DMS53 treated with DMSO at 0.1 percent for 48 hours (cell line): ENCODE data around the gene CABP5.

Experiments used
- DNase-seq: peaks from one replicate; lab custom pipeline; 2025; ENCODE audit not compliant: unreplicated experiment; lab: John Stamatoyannopoulos, UW

CABP5 gene

DNA sequence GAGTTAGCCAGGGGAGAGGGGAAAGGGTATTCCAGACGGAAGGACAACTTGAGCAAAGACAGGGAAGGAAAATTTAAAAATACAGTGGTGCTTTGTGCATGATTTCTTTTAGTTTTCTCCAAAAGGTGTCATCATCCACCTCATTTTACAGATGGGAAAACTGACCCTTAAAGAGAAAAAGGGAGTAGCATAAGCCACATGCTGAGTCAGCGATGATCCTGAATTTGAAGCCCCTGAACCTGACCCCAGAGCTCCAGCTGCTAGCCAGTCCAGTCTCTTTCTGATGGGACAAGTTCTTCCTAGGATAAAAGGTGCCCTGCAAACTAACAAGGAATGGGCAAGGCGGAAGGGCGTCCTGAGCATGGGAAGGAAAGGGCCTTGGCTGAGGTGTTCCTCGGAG lies 10.3 kb downstream of the CABP5 start:
- no peak for DNase-seq

DNA sequence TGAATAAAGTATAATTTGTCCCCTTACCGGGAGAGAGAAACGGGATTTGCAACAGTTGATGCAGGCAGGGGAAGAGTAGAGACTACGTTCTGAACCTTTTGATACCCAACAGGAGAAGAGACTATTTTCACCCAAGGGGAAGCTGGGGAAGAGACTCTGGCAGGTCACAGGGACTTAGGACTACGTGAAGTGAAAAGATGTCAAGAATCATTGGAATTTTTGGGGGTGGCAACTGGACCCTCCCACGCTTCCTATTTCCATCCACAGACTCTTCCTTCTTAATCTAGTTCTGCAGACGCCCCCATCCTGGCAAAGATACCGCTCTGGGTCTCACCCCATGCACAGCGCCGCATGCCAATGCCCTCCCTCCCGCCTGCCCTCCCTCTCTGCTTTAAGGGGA lies 13.8 kb downstream of the CABP5 start:
- no peak for DNase-seq

DNA sequence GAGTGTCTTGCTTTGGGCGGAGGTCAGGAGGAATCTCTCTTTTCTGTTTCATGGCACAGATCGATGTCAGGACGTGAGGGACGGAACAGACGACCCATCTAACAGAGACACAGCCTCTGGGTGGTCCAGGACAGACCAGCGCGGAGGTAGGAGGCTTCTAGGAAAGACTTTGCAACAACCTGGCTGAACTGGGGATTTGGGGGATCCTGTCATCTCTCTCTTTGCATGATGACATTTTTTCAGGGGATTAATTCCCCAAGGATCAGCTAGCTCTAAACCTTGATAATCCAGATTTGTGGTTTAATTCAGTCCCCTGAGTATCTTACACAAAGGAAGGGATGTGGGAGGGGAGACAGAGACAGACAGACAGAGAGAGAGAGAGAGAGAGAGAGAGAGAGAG lies 14.4 kb downstream of the CABP5 start:
- DNase-seq: no peak

DNA sequence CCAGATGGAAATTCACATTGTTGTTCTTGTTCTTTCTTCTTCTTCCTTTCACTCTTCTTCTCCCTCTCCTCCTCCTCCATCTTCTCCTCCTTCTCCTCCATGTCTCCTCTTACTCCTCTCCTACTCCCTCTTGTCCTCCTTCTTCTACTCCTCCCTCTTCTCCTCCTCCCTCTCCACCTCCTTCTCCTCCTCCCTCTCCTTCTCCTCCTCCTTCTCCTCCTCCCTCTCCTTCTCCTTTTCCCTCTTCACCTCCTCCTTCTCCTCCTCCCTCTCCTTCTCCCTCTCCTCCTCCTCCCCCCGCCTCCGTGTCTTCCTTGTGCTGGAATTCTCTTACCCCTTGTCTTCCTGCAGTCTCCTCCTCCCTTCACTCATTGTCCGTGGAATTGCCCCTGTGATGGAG lies 18.4 kb downstream of the CABP5 start:
- no peak for DNase-seq

DNA sequence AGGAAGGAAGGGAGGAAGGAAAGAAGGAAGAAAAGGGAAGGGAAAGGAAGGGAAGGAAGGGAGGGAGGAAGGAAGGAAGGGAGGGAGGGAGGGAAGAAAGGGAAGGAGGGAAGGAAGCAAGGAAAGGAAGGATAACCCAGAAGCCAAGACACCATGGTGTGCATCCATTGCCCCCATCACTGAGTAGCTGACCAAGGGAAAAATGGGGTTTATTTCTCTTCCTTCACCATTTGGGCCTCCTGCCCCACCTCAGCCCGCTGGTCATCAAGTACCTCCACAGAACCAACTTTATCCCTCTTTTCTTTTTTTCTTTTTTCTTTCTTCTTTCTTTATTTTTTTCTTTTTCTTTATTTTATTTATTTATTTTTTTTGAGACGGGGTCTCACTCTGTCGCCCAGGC lies 20.4 kb downstream of the CABP5 start:
- DNase-seq: no peak

DNA sequence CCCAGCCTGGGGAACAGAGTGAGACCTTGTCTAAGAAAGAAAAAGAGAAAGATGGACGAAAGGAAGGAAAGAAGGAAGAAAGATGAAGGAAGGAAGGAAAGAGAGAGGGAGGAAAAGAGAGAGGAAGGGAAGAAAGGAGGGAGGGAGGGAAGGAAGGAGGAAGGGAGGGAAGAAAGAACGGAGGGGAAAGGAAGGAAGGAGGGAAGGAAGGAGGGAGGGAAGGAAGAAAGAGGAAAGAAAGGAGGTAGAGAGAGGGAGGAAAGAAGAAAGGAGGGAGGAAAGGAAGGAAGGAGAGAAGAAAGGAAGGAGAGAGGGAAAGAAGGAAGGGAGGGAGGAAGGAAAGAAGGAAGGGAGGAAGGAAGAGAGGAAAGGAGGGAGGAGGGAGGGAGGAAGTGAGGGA lies 20.9 kb downstream of the CABP5 start:
- no peak for DNase-seq

DNA sequence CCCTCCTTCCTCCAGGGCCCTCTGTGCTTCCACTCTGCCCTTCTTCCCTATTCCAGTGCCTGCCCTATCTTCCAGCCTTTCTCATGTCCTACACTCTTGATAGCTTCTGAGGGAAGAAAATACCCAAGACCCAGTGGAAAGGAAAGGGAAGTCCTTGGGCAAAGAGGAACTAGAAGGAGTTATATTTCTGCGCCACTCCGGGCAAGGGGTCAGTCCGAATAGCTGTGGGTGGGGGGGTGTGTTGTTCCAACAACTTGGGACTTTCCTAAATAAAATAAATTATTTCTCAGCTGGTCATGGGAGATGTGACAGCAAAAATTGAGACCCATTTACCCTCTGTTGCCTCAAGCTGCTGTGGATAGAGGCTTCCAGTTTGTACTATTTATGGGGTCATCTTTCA lies 23.2 kb downstream of the CABP5 start:
- DNase-seq: no peak

DNA sequence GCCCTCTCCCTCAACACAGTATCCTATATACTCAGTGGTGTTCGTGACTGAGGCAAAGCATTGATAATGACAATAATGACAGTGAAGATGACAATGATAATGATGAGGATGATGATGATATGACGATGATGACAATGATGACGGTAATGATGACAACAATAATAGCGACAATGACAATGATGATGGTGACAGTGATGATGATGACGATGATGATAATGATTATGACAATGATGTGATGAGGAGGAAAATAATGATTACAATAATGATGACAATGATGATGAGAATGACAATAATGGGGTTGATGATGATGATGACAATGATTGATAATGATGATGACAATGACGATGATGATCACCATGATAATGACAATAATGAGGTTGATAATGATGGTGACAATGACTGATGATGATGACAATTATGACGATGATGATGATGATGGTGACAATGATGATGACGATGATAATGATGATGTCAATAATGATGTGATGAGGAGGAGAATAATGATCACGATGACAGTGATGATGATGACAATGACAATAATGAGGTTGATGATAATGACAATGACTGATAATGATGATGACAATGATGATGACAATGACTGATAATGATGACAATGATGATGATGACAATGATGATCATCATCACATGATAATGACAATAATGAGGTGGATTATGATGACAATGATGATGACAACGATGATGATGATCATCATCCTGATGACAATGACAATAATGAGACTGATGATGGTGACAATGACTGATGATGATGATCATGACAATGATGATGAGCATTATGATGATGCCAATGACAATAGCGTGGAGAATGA lies 32.7 kb downstream of the CABP5 start:
- DNase-seq: no peak

DNA sequence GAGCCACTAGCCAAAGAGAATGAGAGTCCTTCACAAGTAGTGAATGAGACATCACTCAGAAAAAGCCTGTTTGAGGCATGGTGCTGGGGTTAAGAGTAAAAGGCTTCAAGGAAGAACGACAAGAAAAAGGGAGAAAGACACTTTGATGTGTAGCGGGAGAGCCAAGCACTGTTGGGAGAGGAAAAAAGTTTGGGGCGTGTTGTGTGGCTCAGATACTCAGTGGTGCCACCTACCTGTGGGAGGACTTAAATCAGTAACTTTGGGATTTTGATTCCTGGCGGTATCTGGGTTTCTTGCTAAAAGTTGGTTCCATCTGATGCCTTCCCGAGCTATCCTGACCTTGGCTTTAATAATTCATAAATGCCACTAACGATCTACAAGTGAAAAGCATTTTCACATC lies 37.1 kb downstream of the CABP5 start:
- DNase-seq: no peak

DNA sequence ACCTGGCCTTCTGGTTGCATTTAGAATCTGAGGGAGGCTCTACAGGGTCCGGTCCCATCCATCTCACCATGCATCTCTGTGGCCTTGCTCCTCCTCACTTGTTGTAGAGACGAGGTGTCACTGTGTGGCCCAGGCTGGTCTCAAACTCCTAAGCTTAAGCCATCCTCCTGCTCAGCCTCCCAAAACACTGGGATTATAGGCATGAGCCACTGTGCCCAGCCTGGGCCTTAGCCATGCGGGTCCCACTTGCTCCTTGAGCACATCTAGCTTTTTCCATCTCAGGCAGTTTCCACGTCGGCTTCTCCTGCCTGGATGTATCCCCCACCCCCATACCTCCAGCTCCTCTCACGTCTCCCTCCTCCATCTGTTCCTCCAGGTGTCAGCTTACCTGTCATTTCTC lies 39.6 kb downstream of the CABP5 start:
- DNase-seq: no peak

DNA sequence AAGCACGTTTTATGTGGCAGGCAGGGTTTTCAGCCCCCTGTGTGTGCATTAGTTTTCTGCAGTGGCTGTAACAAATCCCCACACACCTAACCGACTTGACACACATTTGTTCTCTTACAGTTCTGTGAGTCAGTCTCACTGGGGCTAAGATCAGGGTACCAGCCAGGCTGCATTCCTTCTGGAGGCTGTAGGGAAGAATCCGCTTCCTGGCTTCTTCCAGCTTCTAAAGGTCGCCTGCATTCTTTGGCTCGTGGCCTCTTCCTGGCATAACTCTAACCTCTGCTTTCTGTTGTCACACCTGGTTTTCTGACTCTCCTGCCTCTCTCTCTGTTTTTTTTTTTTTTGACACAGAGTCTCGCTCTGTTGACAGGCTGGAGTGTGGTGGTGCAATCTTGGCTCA lies 43.0 kb downstream of the CABP5 start:
- DNase-seq: no peak

DNA sequence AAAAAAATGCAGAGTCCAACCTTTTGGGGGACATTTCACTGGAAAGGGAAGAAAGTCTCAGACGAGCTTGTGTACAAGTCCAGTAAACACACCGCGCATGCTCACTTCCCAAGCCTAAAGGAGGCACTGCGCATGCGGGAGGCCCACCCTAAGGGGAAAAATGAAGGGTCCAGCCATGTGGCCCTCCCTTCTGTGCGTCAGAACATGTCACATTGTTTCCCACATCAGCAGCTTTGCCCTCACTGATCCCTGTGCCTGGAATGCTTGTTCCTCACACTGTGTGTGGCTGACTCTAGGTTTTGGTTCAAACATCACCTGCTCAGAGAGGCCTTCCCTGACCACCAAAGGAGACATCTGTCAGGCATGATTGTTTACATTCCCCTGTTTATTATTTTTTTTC lies 45.1 kb downstream of the CABP5 start:
- no peak for DNase-seq

DNA sequence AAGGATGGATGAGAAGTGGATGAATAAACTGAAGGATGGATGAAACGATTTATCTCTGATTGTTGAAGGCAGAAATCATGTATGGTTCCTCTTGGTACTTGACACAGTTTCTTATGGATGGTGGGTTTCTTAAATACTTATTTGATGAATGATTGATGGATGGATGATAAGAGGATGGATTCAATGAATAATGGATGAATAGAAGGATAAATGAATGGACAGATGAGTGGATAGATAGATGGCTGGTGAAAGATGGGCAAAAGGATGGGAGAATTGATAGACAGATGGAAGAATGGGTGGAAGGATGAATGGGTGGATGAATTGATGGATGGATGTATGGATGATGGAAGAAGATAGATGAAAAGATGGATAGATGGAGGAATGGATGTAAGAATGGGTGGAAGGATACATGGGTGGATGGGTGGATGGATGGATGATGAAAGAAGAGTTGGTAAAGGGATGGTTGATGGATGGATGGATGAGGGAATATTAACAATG lies 47.6 kb downstream of the CABP5 start:
- DNase-seq: no peak

DNA sequence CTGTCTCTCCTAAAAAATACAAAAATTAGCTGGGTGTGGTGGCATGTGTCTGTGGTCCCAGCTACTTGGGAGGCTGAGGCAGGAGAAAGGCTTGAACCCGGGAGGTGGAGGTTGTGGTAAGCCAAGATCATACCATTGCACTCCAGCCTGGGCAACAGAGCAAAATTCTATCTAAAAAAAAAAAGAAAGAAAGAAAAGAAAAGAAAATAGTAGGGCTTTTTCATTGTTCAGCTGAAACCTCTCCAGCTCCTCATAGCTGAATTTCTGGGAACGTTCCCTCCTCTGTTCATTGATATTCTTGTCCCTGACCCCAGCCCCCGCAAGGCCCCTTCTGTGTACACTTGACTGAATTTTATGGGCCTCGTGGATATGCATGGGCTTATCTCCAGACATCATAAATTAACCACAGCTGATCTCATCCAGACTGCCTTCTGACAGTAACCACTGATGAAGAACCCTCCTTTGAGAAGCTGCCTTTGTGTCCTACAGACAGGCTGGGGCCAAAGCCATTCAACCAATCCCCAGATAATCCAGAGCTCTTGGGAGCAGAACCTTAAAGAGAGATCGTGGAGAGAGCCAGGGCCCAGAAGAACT lies 49.6 kb downstream of the CABP5 start, which contains the start of gene ELSPBP1:
TSS of gene ELSPBP1 (plus strand) at position 424 of the 594 bp plus-strand sequence. CDS start 14,036 bp downstream, outside the sequence.
- DNase-seq: no peak

DNA sequence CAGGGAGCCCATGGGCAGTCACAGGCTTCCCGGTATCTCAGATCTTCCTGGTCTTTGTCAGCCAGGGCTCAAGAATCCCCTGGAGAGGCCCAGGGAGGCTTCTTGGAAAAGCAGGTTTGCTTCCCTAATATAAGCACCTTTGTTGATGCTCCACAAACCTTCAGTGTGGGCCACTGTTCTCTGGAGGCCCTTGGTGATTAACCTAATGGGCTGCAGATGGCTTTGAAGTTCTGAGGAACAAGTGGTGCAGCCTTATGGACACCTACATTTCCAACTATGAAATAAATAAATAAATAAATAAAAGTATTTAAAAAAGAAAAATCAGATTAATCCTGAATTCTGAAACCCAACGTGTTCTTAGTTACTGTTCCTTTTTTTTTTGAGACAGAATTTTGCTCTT lies 51.8 kb downstream of the CABP5 start, which contains the start of gene BSPH1:
TSS of gene BSPH1 (minus strand) at position 101 of the 400 bp plus-strand sequence. CDS start at position 12, 89 bp downstream.
- no peak for DNase-seq

DNA sequence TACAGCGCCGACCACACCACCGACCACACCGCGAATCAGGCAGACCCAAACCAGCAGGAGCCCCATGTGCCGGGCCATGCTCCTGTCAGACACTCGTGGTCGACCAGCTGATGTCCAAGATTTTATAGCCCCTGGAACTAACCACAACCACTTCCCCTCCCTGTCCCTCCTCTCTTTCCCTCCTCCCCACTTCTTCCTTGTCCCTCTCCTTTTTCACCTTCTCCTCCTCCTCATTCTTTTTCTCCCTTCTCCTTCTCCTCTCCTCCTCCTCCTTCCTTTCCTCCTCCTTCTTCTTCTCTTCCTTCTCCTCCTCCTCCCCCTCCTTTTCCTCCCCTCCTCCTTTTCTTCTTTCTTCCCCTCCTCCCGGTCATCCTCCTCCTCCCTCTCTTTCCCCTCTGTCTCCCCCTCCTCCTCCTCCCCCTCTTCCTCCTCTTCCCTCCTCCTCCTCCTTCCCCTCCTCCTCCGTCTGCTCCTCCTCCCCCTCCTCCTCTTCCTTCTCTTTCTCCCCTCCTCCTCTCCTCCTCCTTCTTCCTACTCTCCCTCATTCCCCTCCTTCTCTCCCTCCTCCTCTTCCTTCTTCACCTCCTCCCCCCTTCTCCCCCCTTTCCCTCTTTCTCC lies 52.6 kb downstream of the CABP5 start:
- no peak for DNase-seq
